SIG-M5 (cell line): ENCODE measurements around the gene FLII.

Experiments used
- DNase-seq: peaks from one replicate; lab custom pipeline; 2025; lab: John Stamatoyannopoulos, UW

Gene FLII

GRCh38 chr17:18260332-18261145, 2.0 kb upstream of the FLII start, which contains the start of gene MIEF2:
Gene MIEF2 (plus strand): TSS chr17:18260662. CDS start chr17:18262721, 2,059 bp downstream.
- DNase-seq = peak; percentile 29

DNA sequence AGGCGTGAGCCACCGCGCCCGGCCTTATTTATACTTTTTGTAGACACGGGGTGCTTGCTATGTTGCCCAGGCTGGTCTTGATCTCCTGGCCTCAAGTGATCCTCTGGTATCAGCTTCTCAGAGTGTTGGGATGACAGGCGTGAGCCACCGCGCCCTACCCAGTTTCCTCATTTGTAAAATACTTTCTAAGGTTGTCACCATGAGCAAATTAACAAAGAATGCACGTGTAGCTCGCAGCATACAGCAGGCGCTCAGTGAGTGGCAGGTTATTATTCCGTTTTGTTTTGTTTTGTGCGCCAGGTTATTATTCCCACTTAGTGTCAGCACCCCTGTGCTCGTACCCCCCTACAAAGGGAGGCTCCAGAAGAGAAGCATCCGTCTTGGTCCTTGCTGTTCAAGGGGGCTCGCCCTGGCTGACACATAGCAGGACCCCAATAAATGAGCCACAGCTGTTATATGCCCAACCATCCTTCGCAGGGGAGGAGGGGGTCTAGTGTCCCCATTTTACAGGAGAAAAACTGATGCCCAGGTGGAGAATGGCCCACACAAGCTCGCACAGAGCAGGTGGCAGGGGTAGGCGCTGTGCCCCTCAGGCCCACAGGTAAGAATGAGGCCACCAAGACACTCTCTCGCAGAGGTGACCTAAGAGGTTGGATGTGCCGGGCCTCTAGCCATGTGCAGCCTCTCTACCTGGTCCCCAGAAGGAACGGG, 1.2 kb upstream of the FLII start:
- DNase-seq = no peak

GRCh38 chr17:18257982-18258355, 569 bp downstream of the FLII start:
- no peak for DNase-seq

DNA sequence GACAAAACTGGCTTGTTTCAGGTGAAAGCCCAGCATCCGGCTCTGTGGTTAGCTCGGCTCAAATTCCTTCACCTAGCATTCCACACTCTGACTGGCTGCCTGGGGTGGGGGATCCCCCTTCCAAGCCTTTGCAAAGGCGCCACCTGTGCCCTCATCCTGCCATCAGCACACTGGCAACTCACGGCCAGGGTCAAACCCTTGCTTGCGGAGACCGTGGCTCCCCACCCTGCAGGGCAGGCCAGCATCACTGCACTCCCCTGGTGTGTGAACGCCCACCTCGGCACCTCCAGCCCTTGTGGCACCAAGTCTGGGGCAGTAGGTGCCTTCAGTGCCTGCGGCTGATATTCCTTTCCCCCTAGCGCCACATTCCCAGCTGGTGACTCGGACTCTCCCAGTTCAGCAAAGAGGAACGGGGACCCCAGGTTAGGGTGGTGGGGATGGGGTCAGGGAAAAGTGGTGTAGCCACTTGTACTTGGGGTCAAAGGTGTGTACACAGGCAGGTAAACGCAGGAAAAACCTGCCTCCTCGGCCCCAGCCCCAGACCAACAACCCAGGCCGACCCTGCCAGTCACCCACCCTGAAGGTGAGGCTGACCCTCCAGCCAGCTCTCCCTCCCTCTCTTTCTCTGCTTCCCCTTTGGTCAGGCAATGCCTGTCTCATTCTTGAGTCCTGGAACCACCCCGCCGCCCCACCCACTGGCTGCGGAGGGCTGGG, 1.1 kb downstream of the FLII start:
- no peak for DNase-seq

- DNase-seq = no peak
Observed at GRCh38 chr17:18256776-18257175, 1.8 kb downstream of the FLII start.

DNA sequence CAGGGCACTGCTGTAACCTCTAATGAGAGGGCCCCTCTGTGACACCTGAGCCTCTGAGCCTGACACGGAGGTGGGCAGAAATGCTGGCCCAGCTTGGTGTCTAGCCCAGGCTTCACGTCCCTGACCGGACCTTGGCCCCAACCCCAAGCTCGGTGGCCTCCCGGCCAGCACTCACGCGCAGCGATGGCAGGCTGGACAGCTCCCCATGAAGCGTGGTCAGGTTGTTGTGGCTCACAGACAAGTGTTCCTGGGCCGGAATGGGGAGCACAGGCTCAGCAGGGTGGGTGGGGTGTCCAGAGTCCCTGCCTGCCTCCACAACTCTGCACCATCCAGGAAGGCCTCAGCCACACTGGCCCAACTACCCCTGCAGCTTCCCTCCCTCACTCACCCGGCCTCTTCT, 2.2 kb downstream of the FLII start:
- no peak for DNase-seq

- no peak for DNase-seq
Observed at GRCh38 chr17:18254888-18255649, 3.5 kb downstream of the FLII start.

GRCh38 chr17:18253947-18254821, 4.4 kb downstream of the FLII start:
- no peak for DNase-seq

DNA sequence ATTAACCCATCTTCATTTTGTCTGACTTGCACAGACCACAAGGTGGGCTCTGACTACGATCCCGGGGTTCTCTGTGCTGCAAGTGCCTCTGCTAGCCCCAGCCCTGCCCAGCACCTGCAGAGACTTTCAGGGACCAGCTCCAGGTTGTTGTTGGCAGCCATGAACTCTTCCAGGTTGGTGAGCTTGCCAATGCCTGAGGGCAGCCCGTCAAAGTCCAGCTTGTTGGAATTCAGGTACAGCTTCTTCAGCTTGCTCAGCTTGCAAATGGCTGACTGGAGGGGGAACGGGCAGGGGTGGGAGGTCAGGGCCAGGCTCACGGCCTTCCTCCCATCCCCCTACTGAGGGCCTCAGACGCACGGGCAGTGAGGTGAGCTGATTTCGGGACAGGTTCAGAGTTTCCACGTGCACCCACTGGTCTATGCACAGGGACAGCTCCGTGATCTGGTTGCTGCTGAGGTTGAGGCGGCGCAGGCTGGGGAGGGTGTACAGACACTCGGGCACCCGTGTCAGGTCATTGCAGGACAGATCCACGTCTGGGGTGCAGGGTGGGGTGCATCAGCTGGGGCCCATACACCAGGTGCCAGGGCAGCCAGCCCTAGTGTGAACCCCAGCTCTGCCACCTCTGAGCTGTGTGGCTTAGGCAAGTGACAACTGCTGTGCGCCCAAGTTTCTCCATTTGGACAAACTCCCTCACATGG, 5.2 kb downstream of the FLII start:
- DNase-seq = no peak

DNA sequence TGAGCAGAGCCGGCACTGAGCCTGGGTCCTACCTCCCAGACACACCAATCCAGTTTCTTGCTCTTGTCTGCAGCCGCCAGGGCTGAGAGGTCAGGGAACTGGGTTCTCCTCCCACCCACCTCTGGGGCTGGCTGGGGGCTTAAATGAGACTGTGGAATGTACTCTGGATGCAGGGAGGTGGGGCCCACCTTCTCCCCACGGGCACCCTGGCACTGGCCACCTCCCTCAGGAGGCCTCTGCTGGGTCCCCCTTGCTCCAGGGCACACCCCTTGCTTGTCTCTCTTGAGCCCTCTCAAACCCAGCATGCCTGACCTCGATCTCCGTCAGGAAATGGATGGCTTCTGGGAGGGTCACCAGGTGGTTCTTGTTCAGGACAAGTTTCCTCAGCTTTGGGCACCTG, 6.4 kb downstream of the FLII start:
- no peak for DNase-seq

- no peak for DNase-seq
Observed at GRCh38 chr17:18251204-18251603, 7.3 kb downstream of the FLII start.

GRCh38 chr17:18250708-18251107, 7.8 kb downstream of the FLII start:
- no peak for DNase-seq

GRCh38 chr17:18250259-18250658, 8.3 kb downstream of the FLII start:
- DNase-seq = no peak

DNA sequence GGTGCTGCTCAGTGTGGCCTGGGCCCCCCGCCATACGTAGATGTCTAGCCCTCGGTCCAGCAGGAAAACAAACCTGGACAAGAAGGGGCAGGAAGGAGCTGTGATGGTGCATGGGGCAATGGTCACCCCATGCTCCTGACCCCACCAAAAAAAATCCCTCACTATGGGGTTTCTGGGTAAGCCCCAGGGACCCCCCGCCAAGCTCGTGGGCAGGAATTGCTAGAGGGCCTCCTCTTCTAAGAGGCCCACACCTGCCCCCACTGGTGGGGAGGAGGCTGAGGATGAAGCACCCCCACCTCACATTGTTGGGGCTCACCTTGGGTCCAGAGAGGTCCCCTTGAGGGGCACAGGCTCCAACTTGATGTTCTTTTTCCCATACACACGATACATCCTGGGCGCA, 9.7 kb downstream of the FLII start:
- no peak for DNase-seq

GRCh38 chr17:18248300-18248731, 10.2 kb downstream of the FLII start:
- no peak for DNase-seq

- DNase-seq = no peak
Observed at GRCh38 chr17:18247613-18248001, 10.9 kb downstream of the FLII start.

DNA sequence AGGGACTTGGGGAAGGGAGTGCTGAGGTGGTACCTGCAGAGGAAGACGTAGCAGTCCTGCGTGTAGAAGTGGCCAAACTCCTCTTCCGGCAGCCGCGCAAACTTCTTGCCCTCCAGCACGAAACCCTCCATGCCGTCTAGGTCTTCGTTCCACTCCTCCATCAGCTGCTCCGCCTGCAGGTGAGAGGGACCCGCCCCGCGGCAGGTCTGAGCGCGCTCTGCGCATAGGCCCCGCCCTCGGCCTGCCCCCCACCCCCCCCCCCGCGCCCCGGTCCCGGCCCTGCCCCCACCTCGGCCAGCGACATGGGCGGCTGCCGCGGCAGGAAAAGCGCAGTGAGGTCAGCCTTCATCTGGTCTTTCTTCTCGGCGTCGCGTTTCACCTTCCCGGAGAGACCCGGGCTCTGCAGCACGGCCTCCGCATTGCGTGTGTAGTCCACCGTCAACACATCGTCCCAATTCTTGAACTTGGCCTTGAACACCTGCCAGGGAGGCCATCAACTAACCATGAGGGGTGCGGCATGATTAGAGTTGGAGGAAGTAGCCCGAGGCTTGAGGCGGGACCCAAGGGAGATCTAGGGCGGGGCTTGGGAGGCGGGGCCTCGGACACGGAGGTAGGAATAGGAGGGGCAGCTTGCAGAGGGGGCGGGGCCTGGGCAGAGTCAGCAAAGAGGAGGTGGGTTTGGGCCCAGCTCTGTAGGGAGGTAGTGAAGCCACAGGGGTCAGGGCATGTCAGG, 11.5 kb downstream of the FLII start:
- no peak for DNase-seq

GRCh38 chr17:18246109-18246725, 12.3 kb downstream of the FLII start:
- no peak for DNase-seq

GRCh38 chr17:18245038-18245776, 13.3 kb downstream of the FLII start:
- no peak for DNase-seq
